Measurements from ENCODE around the gene GP1BA.

DNA sequence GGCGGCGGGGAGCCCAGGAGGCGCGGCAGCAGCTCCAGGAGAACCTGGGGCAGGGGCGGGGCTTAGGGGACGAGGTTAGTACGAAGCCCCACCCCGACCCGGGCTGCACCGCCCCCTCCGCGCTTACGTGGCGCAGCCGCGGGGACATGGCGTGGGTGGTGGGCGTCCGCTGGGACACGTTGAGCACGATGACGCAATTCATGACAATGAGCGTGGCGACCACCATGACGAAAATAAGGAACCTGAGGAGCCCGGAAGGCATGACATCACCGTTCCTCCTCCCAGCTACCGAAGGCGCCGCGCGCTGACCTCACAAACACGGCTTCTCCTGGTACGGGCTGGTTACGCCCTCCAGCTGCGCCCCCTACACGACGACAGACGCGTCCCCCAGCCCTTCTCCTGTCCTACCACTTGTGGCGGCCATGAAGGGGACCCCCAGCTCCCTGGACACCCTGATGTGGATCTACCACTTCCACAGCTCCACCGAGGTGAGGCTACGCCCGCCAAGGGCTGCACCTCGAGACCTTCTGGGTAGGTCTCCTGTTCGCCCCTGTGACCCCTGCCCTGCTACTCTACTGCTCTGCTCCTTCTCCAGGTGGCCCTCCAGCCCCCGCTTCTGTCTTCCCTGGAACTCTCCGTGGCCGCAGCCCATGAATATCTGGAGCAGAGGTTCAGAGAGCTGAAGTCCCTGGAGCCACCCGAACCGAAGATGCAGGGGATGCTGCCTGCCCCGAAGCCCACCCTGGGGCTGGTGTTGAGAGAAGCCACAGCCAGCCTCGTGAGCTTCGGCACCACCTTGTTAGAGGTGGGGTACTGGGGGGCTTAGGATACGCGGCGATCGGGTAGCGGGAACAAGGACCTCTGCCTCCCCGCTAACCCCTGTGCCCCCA, 32.5 kb upstream of the GP1BA start, which contains the start of gene C17orf107:
- TF ChIP-seq, protein P1, sequence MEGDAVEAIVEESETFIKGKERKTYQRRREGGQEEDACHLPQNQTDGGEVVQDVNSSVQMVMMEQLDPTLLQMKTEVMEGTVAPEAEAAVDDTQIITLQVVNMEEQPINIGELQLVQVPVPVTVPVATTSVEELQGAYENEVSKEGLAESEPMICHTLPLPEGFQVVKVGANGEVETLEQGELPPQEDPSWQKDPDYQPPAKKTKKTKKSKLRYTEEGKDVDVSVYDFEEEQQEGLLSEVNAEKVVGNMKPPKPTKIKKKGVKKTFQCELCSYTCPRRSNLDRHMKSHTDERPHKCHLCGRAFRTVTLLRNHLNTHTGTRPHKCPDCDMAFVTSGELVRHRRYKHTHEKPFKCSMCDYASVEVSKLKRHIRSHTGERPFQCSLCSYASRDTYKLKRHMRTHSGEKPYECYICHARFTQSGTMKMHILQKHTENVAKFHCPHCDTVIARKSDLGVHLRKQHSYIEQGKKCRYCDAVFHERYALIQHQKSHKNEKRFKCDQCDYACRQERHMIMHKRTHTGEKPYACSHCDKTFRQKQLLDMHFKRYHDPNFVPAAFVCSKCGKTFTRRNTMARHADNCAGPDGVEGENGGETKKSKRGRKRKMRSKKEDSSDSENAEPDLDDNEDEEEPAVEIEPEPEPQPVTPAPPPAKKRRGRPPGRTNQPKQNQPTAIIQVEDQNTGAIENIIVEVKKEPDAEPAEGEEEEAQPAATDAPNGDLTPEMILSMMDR (IDR thresholded peaks at IDR 0.05; ENCODE audit: low read length) = no peak
- TF ChIP-seq EZH2 (IDR thresholded peaks at IDR 0.05; ENCODE audit: borderline replicate concordance, low read length) = no peak

All from OCI-LY1 (cell line).